Skeletal muscle cell (primary cell): ENCODE results near the gene PARD3.
"Not testable (repeated sequence)": the region's sequence is repeated elsewhere in the genome, so short reads cannot be mapped to it uniquely, and the experiment has no call there.

Experiments used
- DNase-seq: peaks from one replicate; pipeline ENCODE4 v3.0.0-alpha.2; 2010; ENCODE audit warnings: low read depth
- H3K4me3 ChIP-seq: 2 replicates; pipeline ENCODE4 v1.5.1; 2011; ENCODE audit warnings: low read depth, mild to moderate bottlenecking, control low read depth, low read length, moderate library complexity

The PARD3 gene

DNA sequence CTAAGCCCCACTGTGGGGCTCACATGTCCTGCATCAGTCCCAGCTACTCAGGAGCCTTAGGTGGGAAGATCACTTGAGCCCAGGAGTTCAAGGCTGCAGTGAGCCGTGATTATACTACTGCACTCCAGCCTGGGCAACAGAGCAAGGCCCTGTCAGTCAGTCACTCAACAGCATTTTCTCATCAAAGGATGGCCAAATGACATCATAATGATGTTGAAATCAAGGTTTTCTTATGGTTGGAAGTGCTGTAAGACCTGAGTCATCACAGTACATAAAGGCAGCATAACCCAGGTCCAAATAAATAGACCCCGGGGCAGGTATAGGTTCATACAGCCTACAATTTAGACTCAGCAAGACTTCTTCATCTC, 341.1 kb downstream of the PARD3 start:
- DNase-seq, result peak; percentile 37
- no peak overlapping the region for H3K4me3 ChIP-seq

DNA sequence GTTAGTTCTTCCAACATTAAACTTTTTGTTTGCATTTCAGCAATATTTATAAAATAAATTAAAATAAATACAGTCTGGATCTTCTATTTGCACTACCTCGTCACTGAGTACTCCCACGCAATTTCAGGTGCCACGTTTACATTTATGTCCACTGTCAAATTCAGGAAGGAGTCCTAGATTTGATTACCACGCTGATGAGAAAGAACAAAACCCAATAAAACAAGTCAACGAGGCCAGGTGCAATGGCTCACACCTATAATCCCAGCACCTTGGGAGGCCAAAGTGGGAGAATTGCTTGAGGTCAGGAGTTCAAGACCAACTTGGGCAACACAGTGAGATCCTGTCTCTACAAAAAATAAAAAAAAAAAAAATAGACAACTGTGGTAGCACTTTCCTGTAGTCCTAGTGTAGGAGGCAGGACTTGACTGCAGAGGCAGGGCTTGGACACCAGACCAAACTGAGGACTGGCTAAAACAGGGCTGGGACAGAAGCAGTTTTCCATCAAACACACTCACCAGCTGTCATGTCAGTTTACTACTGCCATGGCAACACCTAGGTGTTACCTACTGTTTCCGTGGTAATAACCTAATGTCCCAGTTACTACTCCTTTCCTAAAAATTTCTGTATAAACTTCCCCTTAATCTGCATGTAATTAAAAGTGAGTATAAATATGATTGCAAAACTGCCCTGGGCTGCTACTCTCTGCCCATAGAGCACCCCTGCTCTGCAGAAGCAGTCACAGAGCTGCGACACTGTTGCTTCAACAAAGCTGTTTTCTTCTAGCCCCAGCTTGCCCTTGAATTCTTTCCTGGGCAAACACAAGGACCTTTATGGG, 341.7 kb downstream of the PARD3 start:
- DNase-seq, result no peak

DNA sequence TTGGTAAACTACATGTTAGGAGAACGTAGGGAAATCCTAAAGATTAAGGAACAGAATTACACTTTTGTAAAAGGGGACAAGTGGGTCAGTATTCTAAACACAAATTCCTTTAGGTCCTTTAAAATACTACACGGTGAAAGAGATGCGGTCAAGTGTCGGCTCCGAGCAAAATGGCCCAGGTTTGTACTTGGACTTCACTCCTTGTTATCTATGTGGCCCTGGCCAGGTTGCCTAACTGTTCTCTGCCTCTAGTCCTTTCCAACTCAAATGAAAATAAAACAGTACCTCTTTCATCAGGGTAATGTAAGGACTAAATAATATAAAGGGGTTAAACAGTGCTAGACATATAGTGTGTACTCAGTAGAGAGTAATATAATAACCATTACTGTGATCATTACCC, 344.8 kb downstream of the PARD3 start:
- no peak for DNase-seq
- no peak overlapping the region for H3K4me3 ChIP-seq

More for the DNA sequence above, 341.7 kb downstream of the PARD3 start:
- no peak overlapping the region for H3K4me3 ChIP-seq

DNA sequence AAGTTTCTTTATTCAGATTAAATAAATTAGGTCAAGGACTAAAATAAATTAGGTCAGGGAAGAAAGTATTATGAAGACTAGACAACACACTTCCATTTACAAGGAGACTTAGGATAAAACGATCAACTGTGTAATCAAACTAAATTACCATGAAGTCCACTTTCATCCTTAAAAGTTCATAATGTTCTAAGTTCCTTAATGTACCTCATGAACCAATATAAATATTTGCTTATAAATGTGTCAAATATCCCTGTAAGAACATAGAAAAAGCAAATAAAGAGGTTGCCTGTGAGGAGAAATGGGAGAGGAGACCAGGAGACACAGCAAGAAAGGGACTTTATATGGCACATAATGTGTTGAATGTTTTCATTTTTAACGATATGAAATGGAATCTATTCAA, 345.6 kb downstream of the PARD3 start:
- no peak for DNase-seq
- no peak overlapping the region for H3K4me3 ChIP-seq

DNA sequence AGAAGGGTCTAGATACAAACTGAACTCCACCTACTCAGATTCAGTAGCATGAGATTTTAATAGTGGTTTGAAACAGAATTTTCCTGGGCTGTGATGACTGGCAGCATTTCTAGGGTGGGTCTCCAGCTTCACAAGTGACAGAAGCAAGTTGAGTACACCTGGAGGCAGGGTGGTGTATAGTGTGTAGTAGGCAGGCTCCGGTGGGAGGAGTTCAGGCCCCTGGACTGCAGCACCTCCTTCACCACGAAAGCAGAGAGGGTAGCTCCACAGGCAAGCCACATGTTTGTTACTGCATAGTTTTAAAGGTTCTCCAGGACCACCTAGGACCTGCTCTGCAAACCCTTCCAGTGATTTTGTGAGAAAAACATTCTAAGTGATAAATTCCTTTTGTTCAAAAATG, 347.2 kb downstream of the PARD3 start:
- no peak for DNase-seq

DNA sequence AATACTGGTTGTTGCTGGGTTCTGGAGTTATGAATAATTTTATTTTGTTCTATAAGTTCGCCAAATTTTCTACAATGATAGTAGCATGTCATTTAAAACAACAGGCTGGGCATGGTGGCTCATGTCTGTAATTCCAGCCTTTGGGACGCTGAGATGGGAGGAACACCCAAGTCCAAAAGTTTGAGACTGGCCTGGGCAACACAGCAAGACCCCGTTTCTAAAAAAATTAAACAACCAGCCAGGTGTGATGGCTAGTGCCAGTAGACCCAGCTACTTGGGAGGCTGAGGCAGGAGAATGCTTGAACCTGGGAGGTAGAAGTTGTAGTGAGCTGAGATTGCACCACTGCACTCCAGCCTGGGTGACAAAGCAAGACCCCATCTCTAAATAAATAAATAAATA, 347.7 kb downstream of the PARD3 start:
- DNase-seq, result no peak
- H3K4me3 ChIP-seq, result no peak overlapping the region

More for the DNA sequence above, 347.2 kb downstream of the PARD3 start:
- no peak overlapping the region for H3K4me3 ChIP-seq

DNA sequence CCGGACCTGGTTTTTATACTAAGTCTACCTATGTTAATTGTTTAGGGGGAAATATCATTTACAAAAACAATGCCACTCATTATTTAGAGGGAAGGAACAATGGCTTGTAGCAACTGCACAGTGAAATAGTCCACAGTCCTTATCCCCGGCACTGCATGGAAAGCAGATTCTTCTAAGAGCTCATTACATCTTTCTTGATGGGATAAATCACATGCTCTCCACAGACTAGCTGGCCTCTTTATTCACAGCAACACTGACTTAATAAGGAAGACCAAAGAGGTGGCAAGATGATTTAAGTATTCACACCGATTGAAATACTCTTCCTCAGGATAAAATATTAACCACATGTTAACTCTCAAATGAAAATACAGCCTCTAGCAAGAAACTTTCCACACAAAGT, 349.4 kb downstream of the PARD3 start:
- no peak overlapping the region for H3K4me3 ChIP-seq
- DNase-seq, result no peak

DNA sequence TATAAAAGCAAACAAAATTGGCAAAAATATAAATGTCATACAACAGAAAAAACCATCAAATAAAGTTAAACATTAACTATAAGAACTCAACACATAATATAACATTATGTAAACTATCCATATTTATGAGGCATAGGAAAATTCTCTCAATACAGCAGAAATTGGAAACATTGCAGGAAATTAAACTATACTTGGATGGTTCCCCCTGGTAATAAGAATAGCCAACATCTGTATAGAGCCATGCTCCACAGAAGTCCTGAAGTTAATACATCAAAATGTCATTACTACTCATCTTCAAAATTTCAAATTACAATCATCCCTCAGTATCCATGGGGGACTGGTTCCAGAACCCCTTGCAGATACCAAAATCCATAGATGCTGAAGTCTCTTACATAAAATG, 350.5 kb downstream of the PARD3 start:
- no peak overlapping the region for H3K4me3 ChIP-seq
- no peak for DNase-seq

DNA sequence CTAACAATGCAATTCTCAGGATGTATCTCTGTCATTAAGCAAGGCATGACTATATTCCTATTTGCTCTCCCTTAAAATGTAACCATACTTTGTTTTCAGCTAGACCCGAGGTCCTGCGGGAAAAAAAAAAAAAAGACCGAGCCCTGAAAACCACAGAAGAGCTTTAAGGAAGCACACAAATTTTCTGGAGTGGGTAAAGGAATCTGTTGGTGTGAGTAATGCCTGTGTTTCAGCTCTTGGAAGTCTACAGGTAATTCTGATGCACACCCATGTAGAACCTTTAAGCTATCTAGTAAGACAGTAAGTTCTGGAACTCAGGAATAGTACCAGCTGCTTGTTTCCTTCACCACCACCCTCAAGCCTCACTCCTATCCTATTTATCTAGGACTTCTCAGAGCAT, 351.1 kb downstream of the PARD3 start:
- DNase-seq, result no peak
- H3K4me3 ChIP-seq, result no peak overlapping the region

DNA sequence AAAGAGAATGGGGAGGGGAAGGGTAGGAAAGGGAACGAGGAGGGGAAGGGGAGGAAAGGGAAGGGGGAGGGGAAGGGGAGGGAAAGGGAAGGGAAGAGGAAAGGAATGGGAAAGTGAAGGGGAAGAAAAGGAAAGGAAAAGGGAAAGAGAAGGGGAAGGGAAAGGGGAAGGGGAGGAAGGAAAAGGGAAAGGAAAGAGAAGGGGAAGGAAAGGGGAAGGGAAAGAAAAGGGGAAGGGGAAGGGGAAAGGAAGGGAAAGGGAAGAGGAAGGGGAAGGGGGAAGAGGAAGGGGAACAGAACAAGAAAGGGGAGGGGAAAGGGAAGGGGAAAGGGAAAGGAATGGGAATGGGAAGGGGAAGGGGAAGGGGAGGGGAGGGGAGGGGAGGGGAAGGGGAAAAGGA, 352.1 kb downstream of the PARD3 start:
- no peak for DNase-seq
- H3K4me3 ChIP-seq, result no peak overlapping the region

DNA sequence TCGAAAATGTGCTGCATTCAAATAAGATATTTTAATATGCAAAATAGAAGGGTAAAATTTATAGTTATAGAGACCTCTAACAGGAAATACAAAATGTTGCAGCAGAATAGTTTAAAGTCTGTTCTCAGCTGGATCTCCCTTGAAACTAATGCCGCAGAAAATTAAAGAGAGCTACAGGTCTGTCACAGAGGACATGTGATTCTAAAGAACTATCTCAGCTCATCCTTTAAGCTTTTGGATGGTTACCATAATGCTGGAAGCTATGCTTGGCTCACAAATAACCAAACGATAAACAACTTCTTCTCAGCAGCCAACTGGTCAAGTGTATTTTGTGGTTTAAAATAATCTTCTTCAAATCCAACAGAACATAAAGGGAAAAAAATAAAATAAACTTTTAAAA, 353.0 kb downstream of the PARD3 start:
- DNase-seq, result no peak
- no peak overlapping the region for H3K4me3 ChIP-seq

DNA sequence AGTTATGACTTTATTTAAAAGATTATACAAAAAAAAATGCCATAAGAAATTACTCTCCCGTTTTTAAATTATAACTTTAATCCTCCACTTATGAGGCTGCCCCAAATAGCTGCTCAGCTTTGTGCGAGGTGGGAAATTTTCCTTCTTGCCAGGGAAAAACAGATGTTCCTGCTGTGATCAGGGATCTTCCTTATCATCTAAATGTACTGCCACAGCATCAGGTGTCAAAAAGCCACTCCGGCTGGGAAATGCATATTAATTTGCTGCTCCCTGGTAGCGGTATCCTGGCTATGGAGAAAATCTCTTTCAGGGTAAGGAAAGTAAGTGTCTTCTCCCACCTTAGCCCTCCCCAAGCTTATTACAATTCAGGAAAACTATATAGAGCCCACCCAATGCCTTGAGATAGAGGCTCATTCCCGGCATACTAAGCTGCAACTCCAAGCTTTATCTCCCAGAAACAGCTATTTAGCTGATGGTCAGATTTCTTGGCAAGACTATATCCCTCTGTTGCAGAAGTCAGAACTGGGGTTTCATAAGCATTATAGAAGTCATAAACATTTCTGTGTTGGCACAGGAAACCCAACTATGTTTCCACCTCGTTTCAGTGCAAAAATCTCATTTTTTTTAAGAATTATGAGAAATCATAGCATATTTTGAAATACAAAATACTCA, 360.4 kb downstream of the PARD3 start:
- no peak for DNase-seq
- H3K4me3 ChIP-seq, result no peak overlapping the region

DNA sequence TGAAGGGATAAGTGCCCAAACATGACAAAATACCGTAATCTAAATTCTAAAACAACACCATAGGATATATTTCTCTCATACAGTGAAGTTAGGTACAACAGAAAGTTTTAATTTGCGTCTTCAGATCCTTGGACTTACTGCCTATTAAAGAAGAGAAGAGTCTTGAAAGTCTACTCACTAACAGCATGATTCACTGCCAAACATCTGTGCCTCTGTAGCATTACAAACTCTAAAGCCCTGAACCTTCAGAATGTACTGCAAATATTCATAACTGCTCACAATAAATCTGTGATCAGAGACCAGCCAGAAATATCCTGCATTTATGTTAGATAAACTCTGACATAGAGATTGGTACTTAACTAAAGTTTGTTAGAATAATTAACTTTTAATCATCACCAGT, 365.3 kb downstream of the PARD3 start:
- H3K4me3 ChIP-seq, result no peak overlapping the region
- DNase-seq, result no peak

DNA sequence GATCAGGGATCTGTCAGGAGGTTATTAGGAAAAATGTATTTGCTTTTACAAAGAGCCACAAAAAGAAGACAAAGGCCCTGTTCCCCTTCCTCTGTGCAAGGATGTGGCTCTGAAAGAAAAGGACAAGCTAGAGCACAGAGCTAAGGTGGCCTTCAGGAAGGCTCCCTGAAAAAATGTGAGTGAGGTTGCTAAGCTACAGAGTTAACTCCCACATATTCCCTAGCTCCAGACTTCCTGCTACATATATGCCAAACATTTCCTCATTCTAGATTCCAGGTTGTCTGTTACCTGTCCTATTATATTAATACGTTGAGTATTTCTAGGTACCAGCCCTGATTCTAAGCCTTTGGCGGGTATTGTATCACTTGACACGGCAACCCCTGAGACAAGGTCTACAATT, 369.0 kb downstream of the PARD3 start:
- H3K4me3 ChIP-seq, result no peak overlapping the region

DNA sequence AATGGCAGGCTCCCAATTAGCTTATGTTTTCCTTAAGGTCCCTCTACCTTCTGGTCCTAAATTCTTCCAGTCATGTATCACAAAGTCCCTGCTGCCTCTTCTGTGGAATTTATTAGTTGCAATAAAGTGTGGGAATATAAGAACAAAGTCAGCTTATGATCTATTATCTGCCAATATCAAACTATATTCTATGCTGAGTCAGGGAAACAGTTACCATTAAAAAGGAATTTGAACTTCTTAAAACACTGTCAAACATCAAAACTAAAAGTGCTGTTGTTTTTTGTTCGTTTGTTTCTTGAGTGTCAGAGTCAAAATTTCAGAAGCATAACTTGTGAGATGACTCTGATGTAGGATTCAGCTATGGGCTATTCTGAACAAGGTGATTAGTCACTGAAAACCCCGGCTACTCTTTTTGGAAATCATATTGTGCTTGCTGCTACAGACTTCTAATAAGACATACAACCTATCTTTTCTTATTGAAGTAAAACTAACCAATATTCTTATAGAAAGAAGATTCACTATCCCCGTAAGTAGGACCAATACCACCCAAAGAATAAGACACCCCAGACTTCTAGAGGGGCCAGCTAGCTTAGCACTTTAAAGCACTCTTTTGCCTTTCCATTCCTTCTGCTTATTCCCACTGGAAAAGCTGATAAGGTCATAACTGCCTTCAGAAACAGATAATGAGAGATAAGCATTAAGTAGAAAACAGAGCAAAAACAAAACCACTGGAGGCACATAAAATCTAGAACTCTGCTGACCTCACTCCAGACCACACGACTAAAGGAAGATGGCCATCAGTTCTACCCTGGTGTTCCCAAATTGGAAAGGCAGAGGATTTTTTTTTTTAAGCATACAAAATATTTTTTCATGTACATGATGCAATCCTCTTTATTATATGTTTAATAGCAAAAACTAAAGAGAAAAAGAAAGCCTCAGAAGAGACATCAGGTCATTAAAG, 370.6 kb downstream of the PARD3 start:
- DNase-seq, result no peak
- no peak overlapping the region for H3K4me3 ChIP-seq

More for the DNA sequence above, 369.0 kb downstream of the PARD3 start:
- DNase-seq, result no peak

DNA sequence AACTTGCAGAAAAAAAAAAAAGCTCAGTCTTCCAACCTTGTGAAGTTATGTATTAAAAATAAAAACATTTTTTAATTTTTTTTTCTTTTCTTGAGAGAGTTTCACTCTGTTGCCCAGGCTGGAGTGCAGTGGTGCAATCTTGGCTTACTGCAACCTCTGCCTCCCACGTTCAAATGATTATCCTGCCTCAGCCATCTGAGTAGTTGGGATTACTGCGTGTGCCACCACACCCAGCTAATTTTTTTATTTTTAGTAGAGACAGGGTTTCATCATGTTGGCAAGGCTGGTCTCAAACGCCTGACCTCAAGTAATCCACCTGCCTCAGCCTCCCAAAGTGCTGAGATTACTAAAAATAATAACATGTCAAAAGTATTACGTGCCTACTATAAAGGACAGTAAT, 375.7 kb downstream of the PARD3 start:
- DNase-seq, H3K4me3 ChIP-seq: not testable (repeated sequence)

DNA sequence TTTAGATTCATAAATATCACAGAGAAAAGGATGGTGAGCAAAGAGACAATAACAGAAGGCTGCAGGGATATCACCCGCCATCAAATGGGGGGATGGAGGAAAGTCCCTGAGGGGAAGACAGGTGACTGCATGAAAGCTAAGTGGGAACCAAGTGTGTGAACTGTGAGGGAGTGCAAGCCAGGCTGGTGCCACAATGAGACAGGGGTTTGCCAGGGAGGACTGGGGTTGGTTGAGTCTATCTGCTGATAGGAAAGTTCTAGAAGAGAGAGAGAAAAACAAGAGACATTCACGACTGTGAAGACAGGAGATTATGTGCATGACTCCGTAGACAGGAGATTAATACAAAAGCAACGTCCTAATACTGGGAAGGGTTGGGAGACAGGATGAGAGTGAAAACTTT, 376.4 kb downstream of the PARD3 start:
- no peak overlapping the region for H3K4me3 ChIP-seq

DNA sequence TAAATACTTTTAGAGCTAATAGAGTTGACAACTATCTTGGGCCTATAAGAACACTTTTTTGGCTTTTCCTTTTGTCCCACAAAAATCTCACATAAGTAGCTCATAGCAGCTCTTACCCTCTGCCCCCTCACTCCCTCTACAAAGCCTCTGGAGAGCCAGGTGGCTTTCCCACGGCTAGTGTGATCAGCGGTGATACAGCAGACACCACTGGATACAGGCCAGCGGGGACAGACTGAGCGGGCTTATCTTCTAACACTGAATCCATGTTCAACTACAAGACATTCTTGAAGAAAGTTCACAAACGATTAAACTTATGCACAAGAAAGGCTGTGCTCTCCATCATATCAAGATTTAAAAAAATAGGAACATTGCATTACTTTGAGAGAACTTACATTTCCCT, 377.2 kb downstream of the PARD3 start:
- H3K4me3 ChIP-seq, result no peak overlapping the region
- no peak for DNase-seq

More for the DNA sequence above, 376.4 kb downstream of the PARD3 start:
- no peak for DNase-seq

DNA sequence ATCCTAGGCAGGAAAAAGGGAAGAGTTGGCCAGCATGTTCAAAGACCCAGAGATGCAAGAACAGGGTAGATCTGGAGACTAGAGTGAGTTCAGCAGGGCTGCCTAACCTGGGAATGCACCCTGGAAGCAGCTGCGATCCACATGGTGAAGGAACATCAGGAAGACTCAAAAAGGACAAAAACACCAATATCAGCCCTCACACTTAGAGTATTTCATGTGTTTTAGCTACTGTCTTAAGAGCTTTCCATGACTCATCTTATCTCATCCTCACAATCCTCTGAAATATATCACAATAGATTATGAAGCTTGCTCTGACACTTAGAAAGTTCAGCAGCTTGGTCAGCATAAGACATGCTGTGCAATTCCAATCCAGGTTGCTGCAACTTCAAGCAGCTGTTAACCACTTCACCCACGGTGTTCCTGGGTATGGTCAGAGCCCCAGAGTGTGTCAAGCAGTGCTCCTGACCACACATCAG, 380.9 kb downstream of the PARD3 start:
- no peak overlapping the region for H3K4me3 ChIP-seq
- peak; percentile 78 for DNase-seq
